K562 (cell line): ENCODE data around the gene CELA1. TPM values are rescaled to one million over a fixed set of nuclear protein-coding genes. Genes with fewer than 3 reads are reported as not detected.

Experiments used
- ATAC-seq: fragments of 200-7000 bp; cut with Tn5 transposase; 3 replicates; pipeline ENCODE4 v1.9.1; 2020; ENCODE audit warnings: moderate library complexity
- BruUV-seq: library from RNA; stranded (reverse); fragments of 400-500 nt; replicated peaks from 2 replicates; lab custom pipeline; 2021; lab: Mats Ljungman, UMichigan
- CTCF ChIA-PET: fragments of 300-600 bp; formaldehyde crosslinking; extraction: SDS; loops from one replicate; lab custom pipeline; 2021; ENCODE audit warnings: low intra/inter-chr PET ratio; lab: Yijun Ruan, JAX
- POLR2A ChIA-PET: fragments of 300-600, 350-650 bp; sonication (Branson Sonifier 250); formaldehyde crosslinking; extraction: SDS; loops from one replicate; lab custom pipeline; 2021; ENCODE audit warnings: antibody characterized with exemption, inconsistent platforms; lab: Yijun Ruan, JAX
- DNase-seq, 4 experiments: peaks; one replicate each; pipeline versions ENCODE4 v3.0.0 to v3.0.0-alpha.2; 2011 to 2018; ENCODE audit warnings: low spot score in 3 of 4, mixed read lengths in 3 of 4; ENCODE audit errors: extremely low read depth in 1 of 4
- FAIRE-seq: peaks from 2 replicates; lab custom pipeline; 2011; peaks lifted over from hg19 to GRCh38; lab: Jason Lieb, UNC
- H2AFZ ChIP-seq: 2 replicates; pipeline ENCODE4 v1.6.0; 2011; ENCODE audit warnings: low read depth, low read length, control low read depth, inconsistent platforms
- H3K27ac ChIP-seq: fragments of 200-600 bp; 3 replicates; pipeline ENCODE4 v1.8.0; 2011; ENCODE audit warnings: low read depth, mild to moderate bottlenecking, control low read depth, inconsistent platforms, low read length, moderate library complexity, mixed read lengths; ENCODE audit errors: extremely low read depth
- H3K27me3 ChIP-seq, 2 experiments: fragments of 300-600 bp in 1 of 2; 2 replicates in 1 of 2; 3 replicates in 1 of 2; pipeline versions ENCODE4 v1.6.0 to v1.8.0; 2011; ENCODE audit warnings: inconsistent platforms in 2 of 2, low read length in 2 of 2, mild to moderate bottlenecking in 1 of 2, mixed read lengths in 1 of 2, moderate library complexity in 1 of 2; ENCODE audit not compliant: control insufficient read depth in 2 of 2, insufficient read depth in 2 of 2
- H3K36me3 ChIP-seq: fragments of 300-600 bp; 3 replicates; pipeline ENCODE4 v1.8.0; 2011; ENCODE audit warnings: mild to moderate bottlenecking, low read length, inconsistent platforms; ENCODE audit not compliant: control insufficient read depth, insufficient read depth
- H3K4me1 ChIP-seq, 2 experiments: fragments of 200-600 bp in 1 of 2; replicated peaks in 1 of 2; 2 replicates in 1 of 2; 3 replicates in 1 of 2; pipeline versions ENCODE4 v1.5.1 to v1.8.0; 2011; ENCODE audit warnings: inconsistent platforms in 2 of 2, low read length in 2 of 2, mild to moderate bottlenecking in 1 of 2, mixed read lengths in 1 of 2, moderate library complexity in 1 of 2; ENCODE audit not compliant: control insufficient read depth in 2 of 2, insufficient read depth in 2 of 2
- H3K4me2 ChIP-seq: 2 replicates; pipeline ENCODE4 v1.6.1; 2011; ENCODE audit warnings: low read length, control low read depth, inconsistent platforms, mixed read lengths; ENCODE audit not compliant: insufficient read depth
- H3K4me3 ChIP-seq: fragments of 200-600 bp; sonication (generic), shearing (Covaris generic); 2 replicates; pipeline ENCODE4 v1.5.1; 2016; ENCODE audit warnings: control low read depth, inconsistent platforms
- H3K79me2 ChIP-seq: fragments of 200-600 bp; 3 replicates; pipeline ENCODE4 v1.8.0; 2011; ENCODE audit warnings: low read length, inconsistent platforms; ENCODE audit not compliant: control insufficient read depth, insufficient read depth
- H3K9ac ChIP-seq, 2 experiments: 2 replicates each; pipeline versions ENCODE4 v1.6.0 to v1.6.1; 2011; ENCODE audit warnings: low read depth in 2 of 2, low read length in 2 of 2, control low read depth in 1 of 2, inconsistent platforms in 1 of 2, mild to moderate bottlenecking in 1 of 2, mixed read lengths in 1 of 2; ENCODE audit not compliant: insufficient read depth in 1 of 2
- H3K9me1 ChIP-seq: one replicate; pipeline ENCODE4 v1.6.0; 2011; ENCODE audit warnings: inconsistent platforms, mild to moderate bottlenecking, low read length, moderate library complexity; ENCODE audit not compliant: control insufficient read depth, insufficient read depth
- H3K9me3 ChIP-seq: replicated peaks from 2 replicates; pipeline ENCODE4 v1.5.1; 2011; ENCODE audit warnings: low read depth, low read length, inconsistent platforms; ENCODE audit not compliant: control insufficient read depth, insufficient read depth
- H4K20me1 ChIP-seq: replicated peaks from 2 replicates; pipeline ENCODE4 v1.6.1; 2011; ENCODE audit warnings: low read length, inconsistent platforms, mixed read lengths; ENCODE audit not compliant: control insufficient read depth, insufficient read depth
- CBFA2T2 ChIP-seq: fragments of 450-650 bp; conservative IDR thresholded peaks from 2 replicates; pipeline ENCODE4 v1.6.1; 2017; ENCODE audit warnings: mild to moderate bottlenecking
- GTF2F1 ChIP-seq: IDR thresholded peaks from 2 replicates; pipeline ENCODE4 v1.6.1; 2011; ENCODE audit warnings: low read depth, low read length, improper control_type of control experiment
- NFIC ChIP-seq: fragments of 450-650 bp; IDR thresholded peaks from 2 replicates; pipeline ENCODE4 v1.6.1; 2017; ENCODE audit warnings: mild to moderate bottlenecking, inconsistent platforms
- NR2C1 ChIP-seq, 2 experiments: fragments of 450-650 bp; IDR thresholded peaks; 2 replicates each; pipeline ENCODE4 v1.6.1; 2017; ENCODE audit warnings: mild to moderate bottlenecking in 2 of 2, antibody characterized with exemption in 1 of 2, inconsistent platforms in 1 of 2, missing compliant biosample characterization in 1 of 2, missing genetic modification characterization in 1 of 2
- POLR2G ChIP-seq: fragments of 200-400 bp; formaldehyde crosslinking; IDR thresholded peaks from 2 replicates; pipeline ENCODE4 v1.6.1; 2017; ENCODE audit warnings: low read depth, mild to moderate bottlenecking, antibody characterized with exemption, low read length, moderate library complexity
- SOX6 ChIP-seq: fragments of 450-650 bp; IDR thresholded peaks from 2 replicates; pipeline ENCODE4 v1.6.1; 2014; ENCODE audit warnings: mild to moderate bottlenecking
- ZNF146 ChIP-seq: IDR thresholded peaks from one replicate; pipeline ENCODE4 v1.6.1; 2018; ENCODE audit warnings: missing compliant biosample characterization; ENCODE audit not compliant: unreplicated experiment
- ZSCAN29 ChIP-seq: fragments of 450-650 bp; IDR thresholded peaks from 2 replicates; pipeline ENCODE4 v1.6.1; 2017
- ZSCAN32 ChIP-seq: fragments of 450-650 bp; formaldehyde crosslinking; IDR thresholded peaks from 2 replicates; pipeline ENCODE4 v1.4.0; 2020; ENCODE audit warnings: mild to moderate bottlenecking, moderate library complexity
- WGBS: fragments of 100-300 bp; shearing (Covaris generic); methylation state at CpG from one replicate; pipeline ENCODE4 v1.1.6; 2016; ENCODE audit warnings: low coverage, mixed read lengths; ENCODE audit not compliant: insufficient coverage; ENCODE audit errors: missing lambda C conversion rate; 5-methylcytosine and 5-hydroxymethylcytosine counted together
- in situ Hi-C: fragments of 300-500 bp; cut with MboI; formaldehyde crosslinking; loops from 4 replicates; pipeline ENCODE4 v1.15.0; 2018; ENCODE audit warnings: inconsistent platforms, mixed read lengths
- intact Hi-C: fragments of 100-400 bp; cut with micrococcal nuclease; formaldehyde crosslinking; loops from 2 replicates; pipeline ENCODE4 v1.14.2; 2022
- polyA plus RNA-seq, 8 experiments: library from polyadenylated mRNA; depleted of rRNA in 4 of 8; stranded (reverse) in 5 of 8; unstranded in 3 of 8; fragments of >200 nt; fragmentation: Nextera tagmentation in 2 of 8; fragmentation: Illumina TruSeq in 1 of 8; extraction: Ambion mirVana in 2 of 8; extraction: Trizol in 1 of 8; gene quantifications; 2 replicates each; pipeline versions ENCODE4 v1.2.1 to v1.2.3, GENCODE V29; 2011 to 2014; ENCODE audit warnings: inconsistent platforms in 1 of 8, missing spikeins in 1 of 8
- total RNA-seq, 7 experiments: library from RNA; depleted of rRNA in 6 of 7; stranded (reverse); fragments of >200 nt in 6 of 7; fragmentation: Illumina TruSeq in 2 of 7; extraction: Trizol in 2 of 7; gene quantifications; 2 replicates each; pipeline versions ENCODE4 v1.2.1 to v1.2.3, GENCODE V29; 2011 to 2021; ENCODE audit warnings: low replicate concordance in 1 of 7
- TF ChIP-seq, protein P1 (sequence below): fragments of 250-450 bp; sonication (Bioruptor Pico); IDR thresholded peaks from 2 replicates; pipeline ENCODE4 v1.5.1; 2021; ENCODE audit warnings: mild to moderate bottlenecking

Gene CELA1
- total and polyA plus RNA-seq, 9 of the 15 experiments (the other 6 are each of a cell fraction or from before 2014, with no cell fraction given), result 0.06 to 0.27 (median 0.22) TPM; not detected in 6

DNA sequence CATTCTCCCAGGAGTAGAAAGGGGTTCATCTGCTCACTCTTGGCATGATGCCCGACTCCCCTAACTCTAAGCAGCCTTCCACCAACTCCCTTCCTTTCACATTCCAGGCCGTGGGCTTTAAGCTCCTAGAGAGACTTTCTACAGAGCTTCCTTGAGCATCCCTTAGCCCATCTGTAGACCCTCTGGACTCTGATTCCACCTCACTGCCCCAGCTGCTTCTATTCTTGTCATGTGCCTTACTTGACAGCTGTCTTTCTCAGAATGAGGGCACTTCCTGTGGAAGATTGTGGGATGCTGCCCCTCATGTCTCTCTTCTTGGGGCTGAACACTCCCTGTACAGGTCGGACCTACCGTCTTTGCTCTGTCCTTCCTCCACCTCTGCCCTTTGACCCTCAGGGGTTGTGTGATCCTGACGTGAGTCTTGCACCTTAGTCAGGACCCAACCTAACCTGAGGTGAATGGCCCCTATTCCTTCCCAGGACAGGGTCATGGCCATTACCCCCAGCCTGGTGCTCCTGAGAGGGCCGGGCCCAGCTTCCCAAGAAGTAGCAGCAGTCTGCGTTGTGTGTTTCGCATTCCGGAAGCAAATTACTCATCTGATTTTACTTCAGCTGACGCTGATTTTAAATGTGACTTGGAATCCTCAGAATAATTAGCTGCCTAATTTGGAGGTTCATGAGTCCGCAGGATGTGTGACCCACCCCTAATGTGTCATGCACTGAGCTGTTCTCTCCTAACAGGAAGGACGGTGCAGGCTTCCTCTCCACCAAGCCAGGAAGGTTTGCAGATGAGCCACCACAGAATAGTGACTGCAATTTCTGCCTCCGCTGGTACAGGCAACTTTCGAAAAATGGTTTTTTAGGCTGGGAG lies 47.4 kb upstream of the CELA1 start:
- H3K9ac ChIP-seq, result no peak overlapping the region
- in situ Hi-C loops, result no loop called here
- TF ChIP-seq, protein P1, sequence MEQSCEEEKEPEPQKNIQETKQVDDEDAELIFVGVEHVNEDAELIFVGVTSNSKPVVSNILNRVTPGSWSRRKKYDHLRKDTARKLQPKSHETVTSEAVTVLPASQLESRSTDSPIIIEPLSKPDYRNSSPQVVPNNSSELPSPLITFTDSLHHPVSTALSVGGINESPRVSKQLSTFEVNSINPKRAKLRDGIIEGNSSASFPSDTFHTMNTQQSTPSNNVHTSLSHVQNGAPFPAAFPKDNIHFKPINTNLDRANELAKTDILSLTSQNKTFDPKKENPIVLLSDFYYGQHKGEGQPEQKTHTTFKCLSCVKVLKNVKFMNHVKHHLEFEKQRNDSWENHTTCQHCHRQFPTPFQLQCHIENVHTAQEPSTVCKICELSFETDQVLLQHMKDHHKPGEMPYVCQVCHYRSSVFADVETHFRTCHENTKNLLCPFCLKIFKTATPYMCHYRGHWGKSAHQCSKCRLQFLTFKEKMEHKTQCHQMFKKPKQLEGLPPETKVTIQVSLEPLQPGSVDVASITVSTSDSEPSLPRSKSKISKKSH (CRISPR knock-in tag), result no peak
- TF ChIP-seq SOX6 (no peak), POLR2G (no peak), GTF2F1 (no peak), NR2C1 (IDR thresholded peaks at IDR 0.05) (peak; percentile 60), NR2C1 (tag; IDR thresholded peaks at IDR 0.05) (0 out of 2 replicates have a peak, but pooled peaks have one; percentile 6), CBFA2T2 (no peak), ZSCAN32 (CRISPR knock-in tag) (no peak), NFIC (peak; percentile 21; the same call in 1 of the 2 replicates), ZNF146 (CRISPR knock-in tag) (no peak), ZSCAN29 (no peak)
- TF ChIP-seq, all 486 proteins: peak for 2
- POLR2A ChIA-PET, result interaction anchor here (0.6 to 1.4 kb wide), 2 partner anchors 10 to 191 kb away, joined by 3 to 4 read pairs; no protein-coding TSS in a partner anchor
- H4K20me1 ChIP-seq, result no peaks in the 10 kb centered on the region
- no peak for FAIRE-seq
- no peaks in the 10 kb centered on the region for H3K9me3 ChIP-seq
- H3K9me1 ChIP-seq, result no peaks in the 10 kb centered on the region
- no peak overlapping the region for H3K4me2 ChIP-seq
- ATAC-seq, result no peak
- BruUV-seq, result no TSS peak
- H3K4me3 ChIP-seq, result no peak overlapping the region
- DNase-seq, result peak in 1 of 4 experiments; percentile 2
- H2AFZ ChIP-seq, result no peak overlapping the region
- H3K27me3 ChIP-seq, result no peaks in the 10 kb centered on the region
- H3K36me3 ChIP-seq, result no peaks in the 10 kb centered on the region
- H3K4me1 ChIP-seq, result peaks cover 35 to 38% of the 10 kb centered on the region in 2 experiments
- CTCF ChIA-PET, result no interaction called here
- H3K79me2 ChIP-seq, result no peaks in the 10 kb centered on the region
- intact Hi-C loops, result no loop called here
- WGBS, result 80% methylated on average over 13 of the region's 14 CpGs
- no peak overlapping the region for H3K27ac ChIP-seq
